ENCODE measurements around the gene PPFIBP1.
A peak's percentile ranks its signal among the peaks of the same experiment; 100 is the strongest.

Gene PPFIBP1

DNA sequence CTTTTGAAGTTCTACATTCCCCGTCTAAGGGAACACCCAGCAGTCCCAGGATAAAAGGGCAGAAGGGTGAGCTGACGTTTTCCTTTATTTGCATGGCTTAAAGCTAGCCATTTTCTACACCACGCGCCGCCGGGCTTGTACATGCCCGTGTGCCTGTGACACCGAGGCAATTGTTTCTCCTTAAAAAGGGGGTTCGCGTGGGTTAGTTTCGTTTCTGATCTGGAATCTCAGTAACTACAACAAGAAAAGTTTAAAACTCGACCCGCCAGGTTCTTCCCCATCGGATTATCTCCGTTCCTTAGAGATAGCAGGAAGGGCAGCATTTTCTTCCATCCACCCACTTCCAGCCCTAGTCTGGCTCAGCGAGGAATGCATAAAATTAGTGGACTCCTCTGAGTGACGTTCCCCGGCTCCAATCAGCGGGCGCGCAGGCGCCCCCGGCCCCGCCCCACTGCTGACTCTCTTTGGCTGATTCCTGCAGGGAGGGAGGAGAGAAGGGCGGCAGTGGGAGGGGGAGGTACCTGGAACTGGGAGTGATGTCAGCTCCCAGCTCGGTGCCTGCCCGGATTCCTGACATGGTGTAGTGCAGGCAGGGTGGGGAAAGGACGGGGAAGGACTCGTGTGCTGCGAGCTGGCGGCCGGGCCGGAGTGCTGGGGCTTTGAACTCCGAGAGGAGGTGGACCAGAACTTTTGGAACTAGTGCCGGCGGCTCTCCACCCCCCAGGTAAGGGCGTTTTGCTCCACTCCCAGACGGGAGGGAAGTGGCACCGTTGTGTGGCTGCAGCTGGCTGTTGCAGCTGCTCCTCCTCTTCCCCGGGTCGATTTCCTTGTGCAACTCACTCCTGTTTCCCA is at the start of gene PPFIBP1:
Gene PPFIBP1 (plus strand): TSS at position 565 of the 852 bp plus-strand sequence. CDS start 109,191 bp downstream, outside the sequence.
- peak; percentile 100 for DNase-seq

DNA sequence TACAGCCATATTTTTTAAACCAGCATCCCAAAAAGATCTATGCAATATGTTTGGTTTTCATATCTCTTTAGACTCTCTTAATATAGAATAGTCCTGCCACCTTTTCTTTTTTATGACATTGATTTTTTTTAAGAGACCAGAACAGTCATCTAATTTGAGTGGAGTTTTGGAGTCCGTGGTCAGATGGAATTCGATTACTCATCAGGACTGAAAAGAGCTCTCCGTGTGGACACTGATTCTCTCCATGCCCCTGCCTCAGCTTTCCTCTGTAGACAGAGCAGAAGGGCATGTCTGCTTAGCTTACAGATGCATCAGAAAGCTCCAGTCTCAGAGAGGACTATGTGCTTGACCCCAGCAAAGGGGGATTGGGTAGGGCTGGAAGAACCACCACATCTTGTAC is 49.7 kb upstream of the PPFIBP1 start:
- DNase-seq: no peak

DNA sequence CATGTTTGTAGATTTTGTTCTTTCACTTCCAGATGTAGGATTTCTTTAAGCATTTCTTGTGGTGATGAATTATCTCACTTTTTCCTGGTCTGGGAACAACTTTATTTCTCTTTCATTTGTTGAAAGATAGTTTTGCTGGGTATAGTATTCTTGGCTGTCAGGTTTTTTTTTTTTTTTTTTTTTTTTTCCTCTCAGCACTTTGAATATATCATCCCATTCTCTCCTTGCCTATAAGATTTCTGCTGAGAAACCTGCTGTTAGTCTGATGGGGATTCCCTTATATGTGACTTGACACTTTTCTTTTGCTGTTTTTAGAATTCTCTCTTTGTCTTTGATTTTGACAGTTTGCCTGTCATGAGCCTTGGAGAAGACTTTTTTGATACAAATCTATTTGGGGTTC is 47.0 kb upstream of the PPFIBP1 start:
- no peak for DNase-seq

- DNase-seq: no peak
These were observed 45.1 kb upstream of the PPFIBP1 start for GRCh38 chr12:27478949-27479348.

DNA sequence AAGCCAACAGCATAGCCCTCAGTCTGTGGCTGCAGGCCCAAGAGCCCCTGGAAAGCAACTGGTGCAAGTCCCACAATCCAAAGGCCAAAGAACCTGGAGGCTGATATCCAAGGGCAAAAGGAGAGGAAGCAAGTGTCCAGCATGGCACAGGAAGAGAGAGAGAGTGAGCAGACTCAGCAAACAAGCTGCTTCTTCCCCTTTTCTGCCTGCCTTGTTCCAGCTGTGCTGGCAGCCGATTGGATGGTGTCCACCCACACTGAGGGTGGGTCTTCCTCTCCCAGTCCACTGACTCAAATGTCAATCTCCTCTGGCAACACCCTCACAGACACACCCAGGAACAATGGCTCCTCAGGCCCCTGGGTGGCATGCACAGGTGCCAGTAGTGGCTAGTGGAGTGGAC is 44.0 kb upstream of the PPFIBP1 start:
- DNase-seq: no peak

DNA sequence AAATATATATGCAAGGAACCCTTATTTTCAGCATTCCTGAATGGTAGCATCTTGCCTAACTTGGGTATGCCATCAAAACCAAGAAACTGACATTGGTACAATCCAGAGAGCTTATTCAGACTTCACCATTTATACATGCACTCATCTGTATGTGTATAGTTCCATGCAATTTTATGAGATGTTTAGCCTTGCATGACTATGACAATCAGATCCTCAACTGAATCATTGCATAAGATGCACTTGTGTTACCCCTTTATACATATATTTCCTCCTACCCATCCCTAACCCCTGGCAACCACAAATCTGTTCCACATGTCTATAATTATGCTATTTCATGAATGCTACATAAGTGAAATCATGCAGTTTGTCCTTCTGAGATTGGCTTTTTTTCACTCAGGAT is 37.0 kb upstream of the PPFIBP1 start:
- no peak for DNase-seq

GRCh38 chr12:27488479-27488878 is 35.5 kb upstream of the PPFIBP1 start:
- DNase-seq: no peak

GRCh38 chr12:27491226-27491625 is 32.8 kb upstream of the PPFIBP1 start:
- DNase-seq: no peak

- no peak for DNase-seq
These were observed 30.6 kb upstream of the PPFIBP1 start for GRCh38 chr12:27493260-27493940.

DNA sequence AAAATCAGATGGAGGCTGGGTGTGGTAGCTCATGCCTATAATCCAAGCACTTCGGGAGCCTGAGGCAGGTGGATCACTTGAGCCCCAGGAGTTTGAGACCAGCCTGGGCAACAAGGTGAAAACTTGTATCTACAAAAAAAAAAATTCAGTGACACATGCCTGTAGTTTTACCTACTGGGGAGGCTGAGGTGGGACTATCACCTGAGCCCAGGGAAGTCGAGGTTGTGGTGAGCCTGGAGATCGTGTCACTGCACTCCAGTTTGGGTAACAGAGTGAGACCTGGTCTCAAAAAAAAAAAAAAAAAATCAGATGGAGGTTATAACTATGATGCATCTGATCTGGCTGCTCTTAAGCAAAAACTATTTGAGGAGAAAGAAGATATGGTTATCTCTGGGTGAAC is 26.6 kb upstream of the PPFIBP1 start:
- no peak for DNase-seq

- DNase-seq: no peak
These were observed 25.9 kb upstream of the PPFIBP1 start for GRCh38 chr12:27498149-27498548.

DNA sequence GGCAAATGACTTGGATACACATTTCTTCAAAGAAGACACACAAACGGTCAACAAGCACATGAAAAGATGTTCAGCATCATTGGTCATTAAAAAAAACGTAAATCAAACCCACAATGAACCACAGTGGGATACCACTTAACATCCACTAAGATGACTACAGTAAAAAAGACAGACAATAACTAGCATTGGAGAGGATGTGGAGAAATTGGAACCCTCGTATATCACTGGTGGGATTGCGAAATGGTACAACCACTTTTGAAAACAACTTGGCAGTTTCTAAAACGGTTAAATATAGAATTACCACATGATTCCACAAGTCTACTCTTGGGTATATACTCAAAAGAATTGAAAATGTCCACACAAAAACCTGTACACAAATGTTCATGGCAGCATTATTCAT is 25.2 kb upstream of the PPFIBP1 start:
- DNase-seq: no peak

- DNase-seq: no peak
These were observed 24.6 kb upstream of the PPFIBP1 start for GRCh38 chr12:27499377-27499776.

GRCh38 chr12:27500546-27500945 is 23.5 kb upstream of the PPFIBP1 start:
- DNase-seq: no peak

- DNase-seq: no peak
These were observed 22.0 kb upstream of the PPFIBP1 start for GRCh38 chr12:27502021-27502435.

GRCh38 chr12:27504507-27504906 is 19.5 kb upstream of the PPFIBP1 start:
- no peak for DNase-seq

- DNase-seq: no peak
These were observed 18.9 kb upstream of the PPFIBP1 start for GRCh38 chr12:27505109-27505508.

DNA sequence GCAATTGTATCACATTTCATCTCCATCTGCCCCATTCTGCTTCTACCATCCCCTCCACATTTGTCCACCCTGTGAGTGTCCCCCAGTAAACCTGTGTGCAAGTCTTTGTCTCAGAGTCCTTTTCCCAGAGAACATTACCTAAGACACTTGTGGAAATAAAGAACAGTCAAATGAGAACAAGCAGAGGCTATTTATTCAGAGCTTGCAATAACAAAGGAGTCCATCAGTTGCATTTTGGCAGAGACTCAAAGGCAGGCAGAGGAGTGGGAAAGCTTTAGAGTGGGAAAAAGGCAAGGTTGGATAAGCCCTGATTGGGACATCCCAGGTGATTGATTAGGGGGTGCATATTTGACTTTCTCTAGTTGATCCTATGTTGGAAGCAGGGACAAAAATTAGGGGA is 18.2 kb upstream of the PPFIBP1 start:
- no peak for DNase-seq

GRCh38 chr12:27506645-27507189 is 17.3 kb upstream of the PPFIBP1 start:
- DNase-seq: no peak

DNA sequence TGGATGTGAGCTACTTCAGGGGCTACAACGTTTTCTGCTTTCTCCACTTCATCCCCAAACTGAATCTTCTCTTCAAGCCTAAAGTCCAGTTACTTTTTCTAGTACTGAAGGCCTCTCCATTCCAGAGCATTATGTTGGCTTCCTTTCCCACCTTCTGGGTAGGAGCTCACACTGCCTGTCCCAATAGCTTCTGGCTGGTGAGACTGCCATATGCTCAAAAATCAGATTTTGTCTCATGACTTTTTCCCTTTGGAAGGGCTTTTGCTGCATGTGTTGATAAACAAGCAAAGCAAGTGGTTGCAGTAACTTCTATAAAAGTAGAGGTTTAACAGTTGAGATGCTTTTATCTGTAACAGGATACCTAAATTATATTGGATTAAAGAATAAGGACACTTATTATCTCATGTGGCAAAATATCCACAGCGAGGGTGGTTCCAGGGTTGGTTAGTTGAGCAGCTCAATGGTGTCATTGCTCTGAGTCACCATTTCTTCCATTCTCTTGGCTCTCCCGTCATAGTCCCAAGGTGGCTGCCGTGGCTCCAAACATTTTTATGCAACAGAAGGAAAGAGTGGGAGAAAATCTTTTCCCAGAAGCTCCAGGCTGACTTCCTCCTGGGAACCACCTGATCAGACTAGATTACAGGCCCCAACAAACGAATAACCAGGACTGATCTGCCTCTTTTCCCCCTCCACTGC is 15.1 kb upstream of the PPFIBP1 start:
- DNase-seq: no peak

DNA sequence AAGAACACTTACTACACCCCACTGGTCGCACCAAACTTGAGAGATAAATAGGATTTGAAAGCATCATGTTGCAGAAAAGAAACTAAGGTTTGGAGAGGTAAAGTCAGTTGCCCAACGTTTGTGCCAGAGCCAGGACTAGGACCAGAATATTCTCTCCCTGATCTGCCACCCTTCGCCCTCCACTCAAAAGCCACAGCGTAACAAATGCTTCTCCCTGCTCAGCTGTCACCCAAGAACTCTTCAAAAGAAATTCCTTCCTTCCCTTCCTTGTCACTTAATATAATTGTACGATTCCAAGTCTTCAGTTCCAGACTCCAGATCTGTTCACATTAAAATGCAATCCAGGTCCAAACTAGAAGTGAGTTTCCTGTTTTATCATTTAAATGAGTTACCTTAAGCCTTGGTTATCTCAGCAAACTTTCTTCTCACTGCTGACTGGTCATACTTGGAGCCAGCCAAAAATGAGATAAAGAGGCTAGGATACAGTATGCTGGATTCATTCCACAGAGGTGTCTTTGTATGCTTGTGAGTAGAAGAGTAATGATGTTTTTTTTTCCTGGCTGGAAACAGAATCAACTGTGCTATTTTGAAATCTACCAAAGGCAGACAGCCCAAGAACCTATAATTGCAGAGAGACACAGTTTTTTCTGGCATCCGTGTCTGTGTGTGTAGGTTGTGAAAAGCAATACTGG is 12.8 kb upstream of the PPFIBP1 start:
- DNase-seq: no peak

DNA sequence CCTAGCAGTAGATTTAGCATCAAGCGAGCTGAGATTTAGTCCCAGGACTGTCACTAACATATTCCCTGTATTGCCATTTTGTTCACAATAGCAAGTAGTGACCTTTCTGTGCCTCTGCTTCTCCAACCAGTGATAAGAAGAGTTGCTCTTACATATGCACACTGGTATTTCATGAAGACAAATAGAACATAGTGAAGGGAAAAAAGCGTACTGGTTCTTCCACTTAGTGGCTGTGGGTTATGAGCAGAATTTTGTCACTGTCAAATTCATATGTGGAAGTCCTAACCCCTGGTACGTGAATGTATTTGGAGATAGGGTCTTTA is 12.3 kb upstream of the PPFIBP1 start:
- no peak for DNase-seq
